NCI-H128 (cell line): ENCODE measurements around the gene CPM.
"Not testable (repeated sequence)": the region's sequence is repeated elsewhere in the genome, so short reads cannot be mapped to it uniquely, and the experiment has no call there.

Source experiments
- DNase-seq: peaks from one replicate; lab custom pipeline; 2025; ENCODE audit not compliant: unreplicated experiment; lab: John Stamatoyannopoulos, UW

The CPM gene

GRCh38 chr12:68854554-68854953 lies 78.4 kb downstream of the CPM start:
- DNase-seq = no peak

- no peak for DNase-seq
Observed at GRCh38 chr12:68854078-68854468, 78.9 kb downstream of the CPM start.

- DNase-seq = no peak
Observed at GRCh38 chr12:68853396-68854077, 79.4 kb downstream of the CPM start.

- no peak for DNase-seq
Observed at GRCh38 chr12:68851592-68852306, 81.2 kb downstream of the CPM start.

GRCh38 chr12:68850390-68850789 lies 82.6 kb downstream of the CPM start:
- no peak for DNase-seq

- DNase-seq = no peak
Observed at GRCh38 chr12:68846811-68847210, 86.2 kb downstream of the CPM start.

GRCh38 chr12:68844788-68845695 lies 87.9 kb downstream of the CPM start:
- DNase-seq = no peak

- DNase-seq = no peak
Observed at GRCh38 chr12:68844318-68844745, 88.6 kb downstream of the CPM start.

- no peak for DNase-seq
Observed at GRCh38 chr12:68842784-68843567, 90.0 kb downstream of the CPM start.

- no peak for DNase-seq
Observed at GRCh38 chr12:68842123-68842522, 90.8 kb downstream of the CPM start.

GRCh38 chr12:68841717-68842116 lies 91.3 kb downstream of the CPM start:
- DNase-seq = no peak

- not testable (repeated sequence) for DNase-seq
Observed at GRCh38 chr12:68841175-68841574, 91.8 kb downstream of the CPM start.

- no peak for DNase-seq
Observed at GRCh38 chr12:68839183-68840147, 93.5 kb downstream of the CPM start.

GRCh38 chr12:68838046-68838886 lies 94.7 kb downstream of the CPM start:
- no peak for DNase-seq

GRCh38 chr12:68837215-68837614 lies 95.8 kb downstream of the CPM start:
- DNase-seq = no peak

GRCh38 chr12:68835333-68835908 lies 97.5 kb downstream of the CPM start:
- no peak for DNase-seq

- DNase-seq = no peak
Observed at GRCh38 chr12:68833508-68833907, 99.5 kb downstream of the CPM start.

- no peak for DNase-seq
Observed at GRCh38 chr12:68832504-68832867, 100.5 kb downstream of the CPM start.
